Measurements from ENCODE around the gene STAMBPL1. TPM values are rescaled to one million over a fixed set of nuclear protein-coding genes. Genes with fewer than 3 reads are reported as not detected.

STAMBPL1 gene
- total RNA-seq, 1 experiment from 2014 or later = 9.4 TPM

GRCh38 chr10:88916231-88916630, 36.2 kb downstream of the STAMBPL1 start:
- Mint-ChIP-seq H3K4me1 (ENCODE audit: low read depth, unreplicated experiment) (no peaks in the 10 kb centered on the region), H3K9me3 (ENCODE audit: low read depth, unreplicated experiment) (no peaks in the 10 kb centered on the region), H3K36me3 (ENCODE audit: insufficient read depth, unreplicated experiment) (no peaks in the 10 kb centered on the region), H3K27ac (ENCODE audit: unreplicated experiment) (no peak overlapping the region), H3K4me3 (ENCODE audit: low read depth, unreplicated experiment) (no peak overlapping the region), H3K27me3 (ENCODE audit: unreplicated experiment) (no peaks in the 10 kb centered on the region)
- CTCF ChIA-PET = no interaction called here
- no peak for DNase-seq
- no TSS peak for BruUV-seq (replicated peaks)
- intact Hi-C loops (cut with micrococcal nuclease; ENCODE audit: unreplicated experiment) = no loop called here
- TF ChIP-seq, protein P1, sequence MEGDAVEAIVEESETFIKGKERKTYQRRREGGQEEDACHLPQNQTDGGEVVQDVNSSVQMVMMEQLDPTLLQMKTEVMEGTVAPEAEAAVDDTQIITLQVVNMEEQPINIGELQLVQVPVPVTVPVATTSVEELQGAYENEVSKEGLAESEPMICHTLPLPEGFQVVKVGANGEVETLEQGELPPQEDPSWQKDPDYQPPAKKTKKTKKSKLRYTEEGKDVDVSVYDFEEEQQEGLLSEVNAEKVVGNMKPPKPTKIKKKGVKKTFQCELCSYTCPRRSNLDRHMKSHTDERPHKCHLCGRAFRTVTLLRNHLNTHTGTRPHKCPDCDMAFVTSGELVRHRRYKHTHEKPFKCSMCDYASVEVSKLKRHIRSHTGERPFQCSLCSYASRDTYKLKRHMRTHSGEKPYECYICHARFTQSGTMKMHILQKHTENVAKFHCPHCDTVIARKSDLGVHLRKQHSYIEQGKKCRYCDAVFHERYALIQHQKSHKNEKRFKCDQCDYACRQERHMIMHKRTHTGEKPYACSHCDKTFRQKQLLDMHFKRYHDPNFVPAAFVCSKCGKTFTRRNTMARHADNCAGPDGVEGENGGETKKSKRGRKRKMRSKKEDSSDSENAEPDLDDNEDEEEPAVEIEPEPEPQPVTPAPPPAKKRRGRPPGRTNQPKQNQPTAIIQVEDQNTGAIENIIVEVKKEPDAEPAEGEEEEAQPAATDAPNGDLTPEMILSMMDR (IDR thresholded peaks at IDR 0.05; ENCODE audit: unreplicated experiment) = no peak

DNA sequence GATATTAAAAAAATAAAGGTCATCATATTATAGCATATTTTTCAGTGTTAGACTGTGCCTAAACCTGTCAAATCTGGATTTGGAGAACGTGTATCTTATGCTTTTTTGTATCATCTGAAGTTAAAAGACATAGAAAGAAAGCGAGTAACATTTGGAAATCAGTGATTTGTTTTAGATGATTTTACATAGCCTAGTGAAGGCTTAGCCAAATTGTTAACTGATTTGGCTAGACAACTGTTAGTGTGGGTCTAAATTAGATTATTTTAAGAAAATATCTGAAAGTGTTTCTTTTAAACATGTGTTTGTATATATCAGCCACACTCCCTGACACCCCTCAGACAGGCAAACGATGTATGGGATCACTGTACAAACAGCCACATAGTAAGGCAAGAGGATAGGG, 36.9 kb downstream of the STAMBPL1 start:
- BruUV-seq (replicated peaks) = no TSS peak
- CTCF ChIA-PET = no interaction called here
- no peaks in the 10 kb centered on the region for H3K4me1 Mint-ChIP-seq (ENCODE audit: low read depth, unreplicated experiment)
- intact Hi-C loops (cut with micrococcal nuclease; ENCODE audit: unreplicated experiment) = no loop called here
- H3K27ac Mint-ChIP-seq (ENCODE audit: unreplicated experiment) = no peak overlapping the region
- no peaks in the 10 kb centered on the region for H3K9me3 Mint-ChIP-seq (ENCODE audit: low read depth, unreplicated experiment)
- DNase-seq = no peak
- H3K4me3 Mint-ChIP-seq (ENCODE audit: low read depth, unreplicated experiment) = no peak overlapping the region
- no peaks in the 10 kb centered on the region for H3K27me3 Mint-ChIP-seq (ENCODE audit: unreplicated experiment)
- H3K36me3 Mint-ChIP-seq (ENCODE audit: insufficient read depth, unreplicated experiment) = no peaks in the 10 kb centered on the region
- TF ChIP-seq, protein P1 (IDR thresholded peaks at IDR 0.05; ENCODE audit: unreplicated experiment) = no peak

DNA sequence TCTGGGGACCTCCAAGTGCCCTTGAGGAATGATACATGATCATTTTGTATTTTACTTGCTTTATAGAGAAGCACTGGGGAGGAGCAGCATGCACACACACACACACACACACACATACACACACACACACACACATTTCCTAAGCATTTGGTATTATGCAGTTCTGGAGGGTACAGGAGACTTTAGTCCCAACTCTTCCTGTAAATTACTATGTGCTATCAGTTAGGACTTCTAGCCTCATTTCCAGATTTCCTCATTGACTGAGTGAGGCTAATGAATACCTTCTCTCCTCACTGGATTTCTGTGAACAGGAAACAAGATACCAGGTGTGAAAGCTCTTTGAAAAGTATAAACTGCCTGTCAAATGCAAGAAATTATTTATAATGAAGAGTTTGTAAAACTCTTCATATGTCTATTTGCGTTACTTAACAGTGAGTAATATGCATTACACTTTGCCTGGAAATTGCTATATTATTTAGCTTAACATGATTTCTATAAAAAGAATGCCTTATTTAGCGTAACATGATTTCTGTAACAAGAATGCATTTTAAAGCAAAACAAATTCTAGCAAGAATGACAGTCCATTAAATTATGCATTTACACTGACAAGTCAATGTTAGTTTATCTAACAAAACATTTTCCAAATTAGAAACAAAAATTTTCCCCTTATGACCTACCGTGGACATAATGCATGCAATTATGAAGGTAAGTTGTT, 38.3 kb downstream of the STAMBPL1 start:
- Mint-ChIP-seq H3K36me3 (ENCODE audit: insufficient read depth, unreplicated experiment) (no peaks in the 10 kb centered on the region), H3K4me3 (ENCODE audit: low read depth, unreplicated experiment) (no peak overlapping the region), H3K4me1 (ENCODE audit: low read depth, unreplicated experiment) (peaks cover under 1% of the 10 kb centered on the region), H3K27ac (ENCODE audit: unreplicated experiment) (no peak overlapping the region), H3K9me3 (ENCODE audit: low read depth, unreplicated experiment) (no peaks in the 10 kb centered on the region), H3K27me3 (ENCODE audit: unreplicated experiment) (no peaks in the 10 kb centered on the region)
- CTCF ChIA-PET = no interaction called here
- no peak for DNase-seq
- no TSS peak for BruUV-seq (replicated peaks)
- TF ChIP-seq, protein P1 (IDR thresholded peaks at IDR 0.05; ENCODE audit: unreplicated experiment) = no peak
- intact Hi-C loops (cut with micrococcal nuclease; ENCODE audit: unreplicated experiment) = no loop called here

GRCh38 chr10:88919041-88919440, 39.0 kb downstream of the STAMBPL1 start:
- H3K36me3 Mint-ChIP-seq (ENCODE audit: insufficient read depth, unreplicated experiment) = no peaks in the 10 kb centered on the region
- H3K4me3 Mint-ChIP-seq (ENCODE audit: low read depth, unreplicated experiment) = no peak overlapping the region
- no TSS peak for BruUV-seq (replicated peaks)
- TF ChIP-seq, protein P1 (IDR thresholded peaks at IDR 0.05; ENCODE audit: unreplicated experiment) = no peak
- H3K4me1 Mint-ChIP-seq (ENCODE audit: low read depth, unreplicated experiment) = peaks cover 7% of the 10 kb centered on the region
- CTCF ChIA-PET = no interaction called here
- no peak for DNase-seq
- no peaks in the 10 kb centered on the region for H3K9me3 Mint-ChIP-seq (ENCODE audit: low read depth, unreplicated experiment)
- intact Hi-C loops (cut with micrococcal nuclease; ENCODE audit: unreplicated experiment) = no loop called here
- H3K27ac Mint-ChIP-seq (ENCODE audit: unreplicated experiment) = no peak overlapping the region
- H3K27me3 Mint-ChIP-seq (ENCODE audit: unreplicated experiment) = no peaks in the 10 kb centered on the region
